Stimulated activated CD4-positive, alpha-beta T cell treated with anti-CD3 and anti-CD28 coated beads, Interleukin-2, amount 100 ng/mL, for 48 hours (primary cell): ENCODE data around the gene FANK1.
A peak's percentile ranks its signal among the peaks of the same experiment; 100 is the strongest.
"Not testable (repeated sequence)": the region's sequence is repeated elsewhere in the genome, so short reads cannot be mapped to it uniquely, and the experiment has no call there.

Experiments used
- DNase-seq, 2 donors: peaks; one replicate each; pipeline ENCODE4 v3.0.0-alpha.2; 2020

The FANK1 gene

GRCh38 chr10:125933693-125934092 lies 37.3 kb downstream of the FANK1 start:
- DNase-seq, result no peak

- DNase-seq, result no peak
Measured at GRCh38 chr10:125936331-125936730, 40.0 kb downstream of the FANK1 start.

- no peak for DNase-seq
Measured at GRCh38 chr10:125940515-125940914, 44.2 kb downstream of the FANK1 start.

GRCh38 chr10:125951290-125951689 lies 54.9 kb downstream of the FANK1 start:
- DNase-seq, result no peak

GRCh38 chr10:125953778-125954385 lies 57.5 kb downstream of the FANK1 start:
- no peak for DNase-seq

- DNase-seq, result no peak
Measured at GRCh38 chr10:125955766-125956165, 59.4 kb downstream of the FANK1 start.

- DNase-seq, result no peak
Measured at GRCh38 chr10:125961743-125962142, 65.4 kb downstream of the FANK1 start.

- DNase-seq, result no peak
Measured at GRCh38 chr10:125962200-125962599, 65.8 kb downstream of the FANK1 start.

GRCh38 chr10:125964558-125964957 lies 68.2 kb downstream of the FANK1 start:
- no peak for DNase-seq

GRCh38 chr10:125967533-125967932 lies 71.2 kb downstream of the FANK1 start:
- DNase-seq, result no peak

- DNase-seq, result not testable (repeated sequence)
Measured at GRCh38 chr10:125970077-125970630, 73.8 kb downstream of the FANK1 start.

GRCh38 chr10:125976960-125977605 lies 80.7 kb downstream of the FANK1 start:
- no peak for DNase-seq

GRCh38 chr10:125979976-125980375 lies 83.6 kb downstream of the FANK1 start:
- DNase-seq, result no peak

GRCh38 chr10:125980521-125981035 lies 84.2 kb downstream of the FANK1 start:
- DNase-seq, result no peak

GRCh38 chr10:125982260-125982948 lies 86.0 kb downstream of the FANK1 start:
- DNase-seq, result peak in 1 of 2 donors; percentile 34

- DNase-seq, result no peak
Measured at GRCh38 chr10:125983161-125983560, 86.8 kb downstream of the FANK1 start.

GRCh38 chr10:125983656-125984055 lies 87.3 kb downstream of the FANK1 start:
- DNase-seq, result no peak

GRCh38 chr10:125984346-125984745 lies 88.0 kb downstream of the FANK1 start:
- no peak for DNase-seq

- no peak for DNase-seq
Measured at GRCh38 chr10:125984865-125985495, 88.6 kb downstream of the FANK1 start.

GRCh38 chr10:125985557-125986240 lies 89.3 kb downstream of the FANK1 start:
- no peak for DNase-seq

- DNase-seq, result no peak
Measured at GRCh38 chr10:125989791-125990190, 93.4 kb downstream of the FANK1 start.

GRCh38 chr10:125990974-125991373 lies 94.6 kb downstream of the FANK1 start:
- no peak for DNase-seq

GRCh38 chr10:125991392-125991791 lies 95.0 kb downstream of the FANK1 start:
- no peak for DNase-seq
